ENCODE data around the gene NSMF.
A peak's percentile ranks its signal among the peaks of the same experiment; 100 is the strongest.

Gene NSMF

DNA sequence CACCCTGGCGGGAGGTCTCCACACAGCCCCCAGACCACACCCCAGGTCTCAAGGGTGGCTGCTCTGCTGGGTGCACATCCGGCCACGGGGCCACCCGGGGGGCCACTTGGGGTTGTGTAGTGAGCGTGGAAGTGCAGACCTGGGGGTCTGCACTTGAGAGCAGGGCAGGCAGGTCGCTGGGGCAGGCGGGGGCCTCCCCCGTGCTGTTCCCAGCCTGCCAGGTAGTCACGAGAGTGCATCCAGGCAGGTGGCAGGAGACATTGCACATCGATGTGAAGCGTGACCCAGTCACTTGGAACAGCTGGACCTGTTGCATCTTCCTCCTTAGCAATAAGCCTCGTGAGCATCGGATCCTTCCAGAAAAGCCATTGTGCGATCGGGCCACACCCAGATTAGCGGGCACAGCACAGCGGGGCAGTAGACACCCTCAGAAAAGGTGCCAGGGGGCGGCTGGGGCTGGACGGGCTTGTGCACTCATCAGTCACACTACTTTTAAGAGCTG, 13.2 kb downstream of the NSMF start:
- no peak for DNase-seq (ENCODE audit: low read depth)

DNA sequence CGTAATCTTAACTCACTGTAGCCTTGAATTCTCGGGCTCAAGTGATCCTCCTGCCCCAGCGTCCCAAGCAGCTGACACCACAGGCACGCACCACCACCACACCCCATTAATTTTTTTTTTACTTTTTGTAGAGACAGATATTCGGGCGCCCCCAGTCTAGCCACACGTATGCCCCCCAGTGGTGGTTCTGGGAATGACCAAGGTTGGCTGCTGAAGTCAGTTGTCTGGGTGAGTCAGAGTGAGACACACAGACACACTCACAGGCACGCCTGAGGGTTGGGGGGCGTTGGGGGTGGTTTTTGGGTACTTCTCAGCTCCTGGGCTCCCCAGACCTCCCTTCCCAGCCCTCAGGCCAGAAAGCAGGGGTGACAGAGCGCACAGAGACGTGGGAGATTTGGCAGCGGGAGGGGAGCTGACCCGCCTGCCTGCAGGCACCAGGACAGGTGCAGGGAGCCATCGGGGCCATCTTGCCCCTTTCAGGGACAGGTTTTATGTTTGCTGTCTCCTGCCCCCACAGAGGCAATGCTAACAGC, 13.8 kb downstream of the NSMF start:
- DNase-seq (ENCODE audit: low read depth), result peak; percentile 33

DNA sequence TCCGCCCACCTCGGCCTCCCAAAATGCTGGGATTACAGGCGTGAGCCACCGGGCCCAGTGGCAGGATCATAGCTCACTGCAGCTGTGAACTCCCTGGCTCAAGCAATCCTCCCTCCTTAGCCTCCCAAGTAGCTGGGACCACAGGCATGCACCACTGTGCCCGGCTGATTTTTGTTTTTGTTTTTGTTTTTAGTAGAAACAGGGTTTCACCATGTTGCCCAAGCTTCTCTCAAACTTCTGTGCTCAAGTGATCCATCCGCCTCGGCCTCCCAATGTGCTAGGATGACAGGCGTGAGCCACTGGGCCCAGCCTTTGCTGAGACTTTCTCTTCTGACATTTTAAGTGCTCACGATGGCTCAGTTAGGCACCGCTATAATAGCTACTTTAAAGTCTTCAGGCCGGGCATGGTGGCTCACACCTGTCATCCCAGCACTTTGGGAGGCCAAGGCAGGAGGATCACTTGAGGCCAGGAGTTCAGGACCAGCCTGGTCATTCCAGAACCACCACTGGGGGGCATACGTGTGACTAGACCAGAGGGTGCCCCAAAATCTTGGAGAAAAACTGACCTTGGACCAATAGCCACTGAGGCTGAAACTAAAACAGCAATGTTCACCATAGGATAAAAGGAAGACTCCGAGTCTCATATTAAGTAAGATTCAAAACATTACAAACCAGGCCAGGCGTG, 14.9 kb downstream of the NSMF start:
- DNase-seq (ENCODE audit: low read depth), result no peak

DNA sequence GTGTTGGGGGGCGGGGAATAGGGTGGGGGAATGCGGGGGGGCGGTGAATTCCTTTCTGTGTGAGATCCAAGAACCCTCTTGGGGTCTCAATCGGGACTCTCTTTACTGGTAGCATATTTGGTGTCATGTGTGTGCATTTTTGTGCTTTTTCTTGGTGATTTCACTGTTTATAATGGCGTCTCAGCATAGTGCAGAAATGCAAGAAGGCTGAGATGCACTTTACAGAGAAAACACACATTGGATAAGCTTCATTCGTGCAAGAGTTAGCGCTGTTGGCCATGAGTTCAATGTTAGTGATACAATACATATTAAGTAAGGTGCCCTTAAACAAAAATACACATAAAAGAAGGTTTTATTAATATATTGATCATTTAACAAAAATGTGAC, 17.2 kb downstream of the NSMF start:
- DNase-seq (ENCODE audit: low read depth), result no peak

DNA sequence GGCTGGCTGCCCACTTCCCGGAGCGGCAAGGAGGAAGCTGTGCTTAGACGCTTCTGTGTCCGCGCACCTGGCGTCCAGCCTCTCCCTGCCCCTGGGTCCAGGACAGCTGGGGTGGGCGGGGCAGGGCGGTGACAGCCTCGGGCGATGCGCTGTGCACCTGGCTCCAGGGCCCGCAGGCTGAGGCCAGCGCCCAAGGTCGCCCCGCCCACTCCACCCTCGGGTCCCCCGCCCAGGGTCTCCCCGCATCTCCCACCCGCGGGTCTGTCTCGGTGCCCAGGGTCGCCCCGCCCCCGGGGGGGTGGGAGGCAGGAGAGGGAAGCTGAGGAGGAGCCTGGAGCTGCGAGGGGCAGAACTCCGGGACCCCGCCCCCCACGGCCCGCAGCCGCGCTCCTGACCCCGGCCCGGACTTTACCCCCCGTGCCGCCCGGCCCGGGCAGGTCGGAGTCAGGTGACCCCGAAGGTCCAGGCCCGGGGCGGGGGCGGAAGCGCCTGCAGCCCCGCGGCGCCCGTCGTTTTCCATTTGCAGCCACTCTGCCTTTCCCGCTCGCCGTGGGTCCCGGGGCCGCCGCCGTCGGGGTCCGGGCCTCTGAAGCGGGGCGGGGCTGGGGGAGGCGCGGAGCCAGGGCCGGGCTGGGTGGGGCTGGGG, 17.7 kb downstream of the NSMF start, which contains the start of gene ENTPD8:
ENTPD8 (minus strand) TSS at position 69 of the 646 bp plus-strand sequence. CDS start 3,072 bp downstream, outside the sequence.
- no peak for DNase-seq (ENCODE audit: low read depth)

DNA sequence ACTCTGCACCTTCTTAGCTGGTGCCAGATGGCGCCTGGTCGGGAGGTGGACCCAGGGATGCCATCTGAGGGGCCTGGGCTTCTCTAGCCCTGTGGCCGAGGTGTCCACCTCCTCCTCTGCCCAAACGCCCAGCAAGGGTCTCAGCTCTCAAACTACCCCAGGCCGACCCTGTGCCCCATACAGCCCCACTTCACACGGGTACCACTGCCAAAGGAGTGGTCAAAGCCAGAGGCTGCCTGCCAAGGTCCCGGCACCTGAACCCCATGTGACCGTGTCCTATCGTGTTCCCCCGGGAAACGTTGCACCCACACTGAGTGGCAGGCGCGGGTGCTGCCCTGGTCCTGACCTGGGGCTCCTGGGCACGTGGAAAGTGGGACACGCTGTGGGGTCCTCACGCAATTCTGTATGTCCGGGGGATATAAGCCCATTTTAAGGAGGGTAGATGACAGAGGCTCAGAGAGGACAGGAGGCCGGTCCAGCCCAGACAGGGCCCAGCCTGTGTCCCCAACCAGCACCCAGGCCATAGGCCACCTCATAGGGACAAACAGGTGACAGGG, 19.9 kb downstream of the NSMF start:
- DNase-seq (ENCODE audit: low read depth), result no peak

DNA sequence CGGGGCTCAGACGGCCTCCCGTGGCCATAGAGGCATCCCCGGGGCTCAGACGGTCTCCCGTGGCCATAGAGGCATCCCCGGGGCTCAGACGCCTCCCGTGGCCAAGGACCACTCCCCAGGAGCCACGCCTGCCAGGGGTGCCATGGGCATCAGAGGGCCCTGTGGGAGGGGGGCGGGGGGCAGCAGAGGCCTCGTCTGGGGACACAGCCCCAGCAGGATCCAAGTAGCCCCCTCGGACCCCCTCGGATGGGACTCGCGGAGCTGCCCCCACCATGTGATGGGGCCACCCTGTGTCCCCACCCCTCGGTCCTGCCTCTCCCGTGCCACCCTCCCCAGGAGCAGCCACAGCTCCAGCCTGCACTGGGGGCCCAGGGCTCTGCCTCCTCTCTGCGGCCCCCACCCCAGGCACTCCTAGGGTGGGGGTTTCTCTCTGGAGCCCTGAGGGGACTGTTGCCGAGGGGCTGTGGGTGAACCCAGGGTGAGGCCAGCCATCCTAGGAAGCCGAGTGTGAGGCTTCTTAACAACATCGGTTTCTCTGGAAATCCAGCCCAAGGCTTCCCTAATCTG, 20.5 kb downstream of the NSMF start:
- DNase-seq (ENCODE audit: low read depth), result no peak

DNA sequence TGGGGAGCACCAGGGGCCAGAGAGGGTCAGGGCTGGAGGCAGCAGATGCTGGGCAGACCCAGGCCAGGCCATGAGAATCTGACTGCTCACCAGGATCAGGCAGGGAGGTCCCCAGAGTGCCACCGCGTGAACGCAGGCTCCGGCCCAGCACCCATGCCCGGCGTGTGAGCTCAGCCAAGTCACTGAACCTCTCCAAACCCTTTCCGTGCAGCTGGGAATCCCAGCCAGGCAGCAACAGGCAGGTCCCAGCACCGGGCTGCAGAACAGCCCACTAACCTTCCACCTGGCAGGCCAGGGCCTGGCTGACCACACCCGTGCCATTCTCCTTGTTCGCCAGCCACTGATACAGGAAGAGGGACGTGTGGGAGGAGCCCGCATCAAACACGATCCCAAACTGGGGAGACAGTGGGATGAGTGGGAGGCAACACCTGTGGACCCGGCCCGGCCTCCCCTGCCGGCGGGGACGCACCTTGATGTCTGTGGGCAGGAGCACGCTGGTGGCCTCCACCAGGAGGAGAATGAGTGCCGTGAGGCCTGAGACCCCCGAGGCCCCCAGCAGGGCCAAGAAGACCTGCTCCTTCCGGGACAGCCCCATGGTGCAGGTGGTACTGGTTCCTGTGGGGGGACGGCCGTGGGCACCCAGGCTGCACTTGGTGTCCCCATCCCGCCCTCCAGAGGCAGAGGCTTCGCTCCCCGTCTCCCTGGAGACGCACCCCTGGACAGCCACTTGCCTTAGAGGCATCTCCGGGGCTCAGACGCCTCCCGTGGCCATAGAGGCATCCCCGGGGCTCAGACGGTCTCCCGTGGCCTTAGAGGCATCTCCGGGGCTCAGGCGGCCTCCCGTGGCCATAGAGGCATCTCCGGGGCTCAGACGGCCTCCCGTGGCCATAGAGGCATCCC, 21.2 kb downstream of the NSMF start:
- no peak for DNase-seq (ENCODE audit: low read depth)

DNA sequence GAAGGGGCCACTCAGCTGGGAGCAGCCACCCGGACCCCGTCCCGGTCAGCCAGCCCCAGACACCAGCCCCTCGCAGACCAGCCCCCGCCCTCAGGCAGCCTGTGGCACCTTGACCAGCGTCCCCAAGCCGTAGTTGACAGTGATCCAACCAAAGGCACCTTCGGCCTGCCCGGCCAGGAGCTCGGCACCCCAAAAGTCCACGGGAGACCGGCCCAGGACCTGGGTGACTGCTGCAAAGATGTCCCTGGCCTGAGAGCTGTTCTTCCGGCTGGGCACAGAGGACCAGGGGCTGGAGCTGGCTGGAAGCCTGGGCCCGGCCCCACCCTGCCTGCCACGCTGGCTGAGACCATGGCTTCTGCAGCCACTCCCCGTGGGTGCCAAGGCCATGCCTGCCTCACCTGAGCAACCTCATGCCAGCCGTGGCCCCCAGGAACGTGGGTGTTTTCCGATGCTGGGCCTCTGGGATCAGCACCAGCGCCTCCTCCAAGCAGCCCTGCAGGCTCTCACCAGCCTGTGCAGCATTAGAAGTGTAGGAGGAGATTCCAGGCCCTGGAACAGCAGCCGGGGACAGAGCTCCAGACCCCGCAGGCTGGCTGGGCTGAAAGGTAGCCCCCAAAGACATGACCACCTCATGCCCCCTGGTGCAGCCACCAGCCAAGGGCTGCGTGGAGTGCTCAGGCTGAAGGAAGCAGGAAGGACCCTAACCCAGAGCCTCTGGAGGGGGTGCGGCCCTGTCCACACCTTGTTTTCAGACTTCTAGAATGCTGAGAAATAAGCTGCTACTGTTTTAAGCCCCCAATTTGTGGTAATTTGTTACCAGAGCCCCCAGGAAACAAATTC, 22.2 kb downstream of the NSMF start:
- no peak for DNase-seq (ENCODE audit: low read depth)

DNA sequence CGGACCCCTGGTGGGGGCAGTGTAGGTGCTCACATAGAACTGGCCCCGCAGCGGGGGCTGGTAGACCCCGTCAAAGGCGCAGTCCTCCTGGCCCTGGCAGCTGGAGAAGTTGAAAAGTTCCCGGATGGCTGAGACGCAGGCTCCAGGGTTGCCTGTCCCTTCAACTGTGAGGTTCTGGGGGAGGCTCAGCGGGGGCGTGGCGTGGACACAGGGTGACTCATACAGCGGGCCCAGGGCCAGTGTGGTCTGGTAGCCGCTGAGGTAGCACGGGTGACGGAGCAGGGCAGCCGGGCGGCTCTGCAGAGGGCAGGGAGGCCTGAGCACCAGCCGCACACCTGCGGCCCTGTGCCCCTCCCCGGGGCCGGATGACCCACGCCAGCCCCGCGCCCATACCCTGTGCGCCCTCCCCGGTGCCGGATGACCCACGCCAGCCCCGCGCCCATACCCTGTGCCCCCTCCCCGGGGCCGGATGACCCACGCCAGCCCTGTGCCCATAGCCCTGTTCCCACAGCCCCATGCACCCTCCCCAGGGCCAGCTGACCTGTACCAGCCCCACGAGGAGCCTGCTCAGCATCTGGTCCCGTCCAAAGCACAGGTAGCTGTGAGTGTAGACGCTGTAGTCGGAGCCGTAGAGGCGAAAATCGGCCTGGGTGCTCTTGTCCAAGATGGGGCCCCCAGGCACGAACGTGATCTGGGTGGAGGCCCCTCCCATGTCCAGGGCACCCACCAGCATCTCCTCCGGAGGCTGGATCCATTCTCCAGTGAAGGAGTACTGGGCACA, 23.0 kb downstream of the NSMF start:
- DNase-seq (ENCODE audit: low read depth), result peak; percentile 34

DNA sequence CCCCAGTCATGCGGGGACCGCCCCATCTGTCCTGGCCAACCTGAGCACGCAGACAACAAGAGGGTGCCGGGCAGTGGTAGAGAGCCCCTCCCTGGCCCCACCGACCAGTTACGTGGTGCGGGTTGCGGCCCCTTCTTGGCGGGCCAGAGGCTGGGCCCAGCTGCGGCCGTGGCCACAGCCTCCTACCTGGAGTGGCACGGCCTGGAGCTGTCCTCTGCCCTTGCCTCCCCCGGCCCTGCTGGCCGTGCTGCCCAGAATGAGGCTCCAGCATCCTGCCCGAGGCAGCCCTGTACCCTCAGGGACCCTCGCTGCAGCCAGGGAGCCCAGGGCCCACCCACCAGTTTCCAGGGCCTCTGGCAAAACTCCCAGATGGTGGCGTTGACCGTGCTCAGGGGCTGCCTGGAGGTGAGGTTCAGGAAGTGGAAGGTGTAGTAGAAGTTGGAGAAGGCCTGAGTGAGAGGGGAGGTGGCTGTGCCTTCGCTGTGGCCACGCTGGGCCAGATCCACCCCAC, 23.7 kb downstream of the NSMF start:
- no peak for DNase-seq (ENCODE audit: low read depth)

DNA sequence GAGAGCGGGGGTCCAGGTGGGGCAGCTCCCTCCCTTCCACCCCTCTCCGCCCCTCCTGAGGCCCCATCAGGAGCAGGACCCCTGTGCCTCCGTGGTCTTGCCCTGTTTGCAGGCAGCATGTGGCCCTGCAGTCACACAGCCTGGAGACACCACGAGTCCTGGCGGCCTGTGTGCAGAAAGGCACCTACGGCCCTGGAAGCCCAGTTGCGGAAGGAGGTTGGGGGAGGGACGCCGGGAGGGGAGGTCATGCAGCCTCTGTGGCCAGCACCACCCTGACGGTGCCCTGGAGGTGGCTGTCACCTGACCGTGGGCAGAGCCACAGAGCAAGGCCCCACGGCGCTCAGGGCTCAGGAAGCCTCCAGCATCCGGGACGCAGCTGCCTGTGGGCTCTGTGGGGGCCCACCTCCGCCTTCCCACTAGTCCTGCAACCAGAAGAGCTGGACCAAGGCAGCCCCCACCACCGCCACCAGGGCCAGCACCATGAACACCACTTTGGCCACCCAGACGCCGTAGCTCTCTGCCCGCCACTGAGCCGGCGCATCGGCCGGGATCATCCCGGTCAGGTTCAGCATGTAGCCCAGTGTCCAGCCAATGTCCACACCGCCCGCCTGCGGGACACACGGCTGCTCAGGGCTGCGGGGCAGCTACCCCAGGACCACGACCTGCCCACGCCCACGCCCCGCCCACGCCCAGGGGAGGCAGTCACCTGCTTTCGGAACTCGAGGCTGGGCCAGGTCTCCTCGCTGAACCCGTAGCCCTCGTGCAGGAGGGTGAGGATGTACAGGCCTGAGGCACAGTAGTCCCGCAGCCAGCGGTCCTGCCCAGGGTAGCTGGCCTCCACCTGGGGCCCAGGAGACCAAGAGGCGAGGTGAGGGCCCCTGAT, 24.4 kb downstream of the NSMF start:
- DNase-seq (ENCODE audit: low read depth), result no peak

DNA sequence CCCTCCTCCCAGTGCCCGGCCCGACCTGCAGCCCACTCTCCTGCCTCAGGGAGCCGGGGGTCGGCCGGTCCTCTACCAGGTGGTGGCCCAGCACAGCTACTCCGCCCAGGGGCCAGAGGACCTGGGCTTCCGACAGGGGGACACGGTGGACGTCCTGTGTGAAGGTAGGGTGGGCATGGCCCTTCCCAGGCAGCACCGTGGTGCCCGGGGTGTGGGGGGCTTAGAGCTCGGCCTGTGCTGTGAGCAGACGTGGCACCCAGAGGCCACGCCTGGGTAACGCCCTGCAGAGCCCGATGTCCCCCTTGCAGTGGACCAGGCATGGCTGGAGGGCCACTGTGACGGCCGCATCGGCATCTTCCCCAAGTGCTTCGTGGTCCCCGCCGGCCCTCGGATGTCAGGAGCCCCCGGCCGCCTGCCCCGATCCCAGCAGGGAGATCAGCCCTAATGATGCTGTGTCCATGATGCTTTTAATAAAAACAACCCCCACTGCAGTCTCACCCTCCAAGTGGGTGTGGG, 25.2 kb downstream of the NSMF start:
- no peak for DNase-seq (ENCODE audit: low read depth)

DNA sequence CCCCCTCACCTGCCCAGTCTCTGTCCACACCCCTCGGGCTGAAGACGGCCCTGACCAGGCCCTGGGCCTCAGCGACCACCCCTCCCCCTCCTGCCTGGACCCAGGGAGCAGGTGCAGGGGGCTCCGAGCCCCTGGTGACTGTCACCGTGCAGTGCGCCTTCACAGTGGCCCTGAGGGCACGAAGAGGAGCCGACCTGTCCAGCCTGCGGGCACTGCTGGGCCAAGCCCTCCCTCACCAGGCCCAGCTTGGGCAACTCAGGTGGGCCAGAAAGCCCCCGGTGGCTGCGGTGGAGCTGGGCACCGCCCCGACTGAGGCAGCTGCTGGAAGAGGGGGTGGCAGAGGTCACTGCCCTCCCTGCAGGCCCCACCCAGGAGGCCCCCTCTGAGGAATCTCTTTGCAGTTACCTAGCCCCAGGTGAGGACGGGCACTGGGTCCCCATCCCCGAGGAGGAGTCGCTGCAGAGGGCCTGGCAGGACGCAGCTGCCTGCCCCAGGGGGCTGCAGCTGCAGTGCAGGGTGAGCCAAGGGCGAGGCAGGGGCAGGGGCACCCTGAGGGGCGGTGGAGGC, 25.7 kb downstream of the NSMF start:
- no peak for DNase-seq (ENCODE audit: low read depth)

DNA sequence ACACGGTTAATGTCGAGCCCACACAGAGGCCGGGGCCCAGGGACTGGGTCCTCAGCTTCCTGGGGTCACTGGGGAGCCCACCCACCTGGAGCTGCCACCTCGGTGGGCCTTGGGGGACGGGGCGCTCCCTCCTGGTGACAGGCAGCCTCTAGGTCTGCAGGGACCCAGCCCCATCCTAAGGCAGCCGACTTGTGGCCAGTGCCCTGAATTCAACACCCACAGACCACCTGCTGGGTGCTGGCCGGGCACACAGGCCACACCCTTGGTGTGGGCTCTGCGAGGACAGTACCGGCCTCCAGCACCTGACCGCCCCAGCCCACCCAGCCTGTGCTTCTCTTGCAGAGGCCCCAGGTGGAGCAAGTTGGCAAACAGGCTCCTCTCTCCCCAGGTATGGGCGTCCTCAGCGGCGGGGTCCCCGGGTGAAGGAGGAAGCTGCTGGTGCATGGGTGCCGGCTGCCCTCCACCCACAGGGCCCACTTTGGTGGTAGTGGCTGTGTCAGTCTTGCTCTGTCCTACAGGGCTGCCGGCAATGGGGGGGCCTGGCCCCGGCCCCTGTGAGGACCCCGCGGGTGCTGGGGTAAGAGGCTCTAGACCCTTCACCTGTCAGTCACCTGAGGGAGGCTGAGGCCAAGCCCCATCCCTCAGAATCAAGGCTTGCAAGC, 26.3 kb downstream of the NSMF start:
- no peak for DNase-seq (ENCODE audit: low read depth)

DNA sequence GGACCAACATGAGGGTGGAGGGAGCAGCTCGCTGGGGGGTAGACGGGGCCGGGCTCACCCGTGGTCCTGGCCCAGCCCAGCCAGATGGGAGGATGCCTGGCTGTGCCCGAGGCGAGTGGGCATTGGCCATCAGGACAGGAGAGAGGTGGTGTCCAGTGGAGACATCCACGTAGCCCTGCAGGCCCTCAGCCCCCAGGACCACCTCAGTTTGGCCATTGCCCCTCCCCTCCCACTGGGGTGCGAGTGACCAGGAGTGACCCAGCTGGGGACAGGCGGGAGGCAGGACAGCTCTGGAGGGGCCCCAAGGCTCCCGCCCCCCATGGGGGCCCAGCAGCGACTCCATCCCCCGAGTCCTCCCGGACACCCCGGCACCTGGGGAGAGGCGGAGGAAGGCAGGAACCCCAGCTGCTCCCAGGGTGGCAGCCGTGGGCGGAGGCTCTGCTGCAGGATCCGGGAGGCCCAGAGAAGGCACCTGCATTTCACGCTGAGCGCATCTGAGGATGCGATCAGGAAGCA, 27.7 kb downstream of the NSMF start:
- DNase-seq (ENCODE audit: low read depth), result no peak

DNA sequence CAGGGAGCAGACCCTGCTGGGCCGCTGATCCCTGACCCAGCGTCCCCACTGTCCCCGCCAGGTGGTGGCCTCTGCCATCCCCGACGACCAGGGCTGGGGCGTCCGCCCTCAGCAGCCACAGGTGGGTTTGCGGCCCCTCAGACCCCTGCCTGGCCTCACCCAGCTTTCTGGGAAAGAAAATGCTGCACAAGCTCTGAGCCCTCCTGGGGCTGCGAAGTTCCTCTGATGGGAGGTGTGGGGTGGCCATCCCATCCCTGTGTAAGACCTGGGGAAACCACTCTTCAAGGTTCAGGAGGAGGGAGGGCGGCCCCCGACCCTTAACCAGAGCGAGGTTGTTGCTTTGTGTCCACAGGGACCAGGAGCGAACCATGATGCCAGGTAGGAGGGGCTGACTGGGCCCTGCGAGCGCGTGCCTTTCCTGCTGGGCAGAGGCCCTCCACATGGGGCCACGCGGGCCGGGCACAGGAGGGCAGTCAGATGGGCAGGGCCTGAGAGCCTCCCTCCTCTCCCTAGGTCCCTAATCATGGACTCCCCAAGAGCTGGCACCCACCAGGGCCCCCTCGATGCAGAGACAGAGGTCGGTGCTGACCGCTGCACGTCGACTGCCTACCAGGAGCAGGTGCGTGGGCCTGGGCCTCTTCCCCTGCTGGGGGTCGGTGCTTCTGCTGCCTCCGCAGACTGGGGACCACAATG, 28.3 kb downstream of the NSMF start:
- DNase-seq (ENCODE audit: low read depth), result no peak
